KOPT-K1 (cell line): ENCODE measurements around the gene ORM1.
"Not testable (repeated sequence)": the region's sequence is repeated elsewhere in the genome, so short reads cannot be mapped to it uniquely, and the experiment has no call there.

Experiments
- H3K27ac ChIP-seq: fragments of 200-600 bp; sonication (generic); 2 replicates; pipeline ENCODE4 v1.5.1; 2016; ENCODE audit warnings: antibody characterized with exemption, mild to moderate bottlenecking, low read depth, low read length; ENCODE audit not compliant: poor library complexity, severe bottlenecking
- H3K36me3 ChIP-seq: fragments of 200-600 bp; sonication (generic); 2 replicates; pipeline ENCODE4 v1.5.1; 2017; ENCODE audit warnings: antibody characterized with exemption, mild to moderate bottlenecking, low read length, moderate library complexity; ENCODE audit not compliant: insufficient read depth
- H3K9me3 ChIP-seq: fragments of 200-600 bp; sonication (generic); 2 replicates; pipeline ENCODE4 v1.5.1; 2017; ENCODE audit warnings: antibody characterized with exemption, low read length, mild to moderate bottlenecking; ENCODE audit not compliant: insufficient read depth, poor library complexity, severe bottlenecking

The ORM1 gene

GRCh38 chr9:114310471-114311450, 12.1 kb upstream of the ORM1 start:
- no peaks in the 10 kb centered on the region for H3K36me3 ChIP-seq
- no peak overlapping the region for H3K27ac ChIP-seq
- H3K9me3 ChIP-seq, result no peaks in the 10 kb centered on the region

DNA sequence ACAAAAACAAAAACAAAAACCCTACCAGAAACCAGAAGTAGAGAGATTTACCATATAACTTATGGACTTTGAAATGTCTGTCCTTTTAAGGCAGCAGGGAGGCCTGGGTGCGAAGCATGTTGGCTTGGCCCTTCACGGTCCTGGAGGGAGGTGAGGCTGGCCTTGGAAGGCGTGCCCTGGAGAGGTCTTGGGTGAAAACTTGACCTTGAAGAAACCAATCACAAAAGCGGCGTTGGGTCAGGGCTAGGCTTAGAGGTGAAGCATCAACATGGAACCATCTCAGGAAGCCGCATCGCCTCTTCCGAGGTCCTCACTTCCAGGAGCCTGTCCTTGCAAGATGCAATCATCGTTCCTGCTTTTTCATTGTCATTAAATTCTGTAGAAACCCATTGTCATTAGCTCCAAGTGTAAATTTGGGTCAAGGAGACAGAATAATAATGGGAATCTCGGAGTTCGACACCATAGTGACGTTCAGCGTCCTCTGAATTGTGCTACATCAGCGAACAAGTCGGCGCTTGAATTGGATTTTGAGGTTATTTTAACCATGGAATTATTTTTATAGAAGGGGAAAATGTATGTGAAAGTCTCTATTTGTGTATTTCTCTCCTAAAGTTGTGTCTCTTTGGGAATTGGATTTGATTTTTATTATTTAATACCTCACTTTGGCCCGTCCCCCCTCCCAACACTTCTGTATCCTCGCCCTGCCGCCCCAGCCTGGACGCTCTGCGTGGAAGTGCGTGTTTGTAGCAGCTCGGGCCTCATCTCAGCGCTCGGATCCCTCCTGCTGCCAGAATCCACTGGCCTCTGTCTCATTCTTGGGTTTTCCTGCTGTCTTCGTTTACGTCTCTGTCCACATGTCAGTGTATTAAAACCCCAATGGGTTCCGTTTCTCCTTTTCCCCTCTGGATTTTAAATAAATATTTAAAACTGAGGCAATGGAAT, 11.1 kb upstream of the ORM1 start:
- Histone ChIP-seq H3K36me3 (no peaks in the 10 kb centered on the region), H3K9me3 (no peaks in the 10 kb centered on the region), H3K27ac (no peak overlapping the region)

DNA sequence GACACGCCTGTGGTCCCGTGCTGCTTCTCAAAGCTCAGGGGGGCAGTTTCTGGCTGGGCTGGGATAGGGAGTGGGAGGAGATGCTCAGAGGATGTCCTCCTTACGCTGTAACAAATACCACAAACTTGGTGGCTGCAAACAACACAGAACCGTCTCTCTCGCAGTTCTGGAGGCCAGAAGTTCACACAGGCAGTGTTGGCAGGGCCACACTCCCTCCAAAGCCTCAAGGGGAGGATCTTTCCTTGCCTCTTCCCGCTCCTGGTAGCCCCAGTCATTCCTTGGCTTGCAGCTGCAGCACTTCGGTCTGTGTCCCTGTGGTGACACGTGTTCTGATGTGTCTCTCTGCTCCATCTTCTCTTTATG, 10.4 kb upstream of the ORM1 start:
- H3K9me3 ChIP-seq, result no peaks in the 10 kb centered on the region
- no peak overlapping the region for H3K27ac ChIP-seq
- no peaks in the 10 kb centered on the region for H3K36me3 ChIP-seq

- H3K36me3 ChIP-seq, result no peaks in the 10 kb centered on the region
- no peaks in the 10 kb centered on the region for H3K9me3 ChIP-seq
- H3K27ac ChIP-seq, result no peak overlapping the region
Observed at GRCh38 chr9:114313186-114313585, 9.7 kb upstream of the ORM1 start.

GRCh38 chr9:114314256-114314867, 8.5 kb upstream of the ORM1 start:
- Histone ChIP-seq H3K27ac (no peak overlapping the region), H3K9me3 (no peaks in the 10 kb centered on the region), H3K36me3 (no peaks in the 10 kb centered on the region)

GRCh38 chr9:114314881-114315722, 7.8 kb upstream of the ORM1 start:
- H3K36me3 ChIP-seq, result no peaks in the 10 kb centered on the region
- no peak overlapping the region for H3K27ac ChIP-seq
- no peaks in the 10 kb centered on the region for H3K9me3 ChIP-seq

DNA sequence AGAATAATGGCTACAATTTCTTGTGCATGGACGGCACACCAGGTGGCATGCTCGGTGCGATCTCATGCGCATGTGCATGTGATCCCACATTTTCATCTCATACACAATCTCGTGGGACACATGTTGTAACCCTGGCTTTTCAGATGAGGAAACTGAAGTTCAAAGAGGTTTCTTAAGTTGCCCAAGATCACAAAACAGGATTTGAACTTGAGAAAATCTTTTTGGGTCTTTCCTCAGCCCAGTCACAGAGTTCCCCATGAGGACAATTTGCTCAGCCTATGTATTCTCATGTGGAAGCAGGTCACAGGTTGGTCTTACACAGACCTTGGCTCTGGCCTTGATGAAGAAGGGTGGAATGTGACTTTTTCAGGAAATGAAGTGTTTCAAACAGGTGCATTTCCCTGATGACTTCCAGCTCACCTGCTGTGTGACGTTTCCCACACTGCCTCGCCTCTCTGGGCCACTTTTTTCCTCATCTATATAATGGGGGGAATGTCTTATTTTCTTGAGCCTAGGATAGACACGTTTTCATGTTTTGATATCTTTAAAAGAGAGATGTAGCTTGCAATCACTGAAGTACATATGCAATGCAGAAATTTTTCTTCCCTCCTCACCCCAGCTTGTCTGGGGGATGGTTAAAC, 7.1 kb upstream of the ORM1 start:
- Histone ChIP-seq H3K9me3 (no peaks in the 10 kb centered on the region), H3K36me3 (no peaks in the 10 kb centered on the region), H3K27ac (no peak overlapping the region)

GRCh38 chr9:114316605-114317230, 6.2 kb upstream of the ORM1 start:
- Histone ChIP-seq H3K27ac (no peak overlapping the region), H3K9me3 (no peaks in the 10 kb centered on the region), H3K36me3 (no peaks in the 10 kb centered on the region)

GRCh38 chr9:114317665-114318357, 5.1 kb upstream of the ORM1 start:
- Histone ChIP-seq H3K36me3 (no peaks in the 10 kb centered on the region), H3K9me3 (no peaks in the 10 kb centered on the region), H3K27ac (no peak overlapping the region)

GRCh38 chr9:114318416-114318815, 4.5 kb upstream of the ORM1 start:
- H3K36me3 ChIP-seq, result no peaks in the 10 kb centered on the region
- no peaks in the 10 kb centered on the region for H3K9me3 ChIP-seq
- no peak overlapping the region for H3K27ac ChIP-seq

- H3K27ac ChIP-seq, result no peak overlapping the region
- no peaks in the 10 kb centered on the region for H3K36me3 ChIP-seq
- H3K9me3 ChIP-seq, result no peaks in the 10 kb centered on the region
Observed at GRCh38 chr9:114319147-114319546, 3.8 kb upstream of the ORM1 start.

- not testable (repeated sequence) for H3K27ac ChIP-seq, H3K9me3 ChIP-seq, H3K36me3 ChIP-seq
Observed at GRCh38 chr9:114320710-114321109, 2.2 kb upstream of the ORM1 start.

DNA sequence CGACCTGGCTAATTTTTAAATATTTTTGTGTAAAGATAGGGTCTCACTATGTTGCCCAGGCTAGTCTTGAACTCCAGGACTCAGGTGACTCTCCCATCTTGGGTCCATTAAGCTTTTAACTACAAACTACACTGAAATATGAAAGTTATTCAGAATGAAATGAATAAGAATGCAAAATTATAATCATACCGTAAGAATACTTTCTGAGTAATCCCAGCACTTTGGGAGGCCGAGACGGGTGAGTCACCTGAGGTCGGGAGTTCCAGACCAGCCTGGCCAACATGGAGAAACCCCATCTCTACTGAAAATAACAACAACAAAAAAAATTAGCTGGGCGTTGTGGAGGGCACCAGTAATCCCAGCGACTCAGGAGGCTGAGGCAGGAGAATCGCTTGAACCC, 1.1 kb upstream of the ORM1 start:
- Histone ChIP-seq H3K36me3 (no peaks in the 10 kb centered on the region), H3K9me3 (no peaks in the 10 kb centered on the region), H3K27ac (no peak overlapping the region)
